Right ventricle myocardium superior (tissue), 1 donor: Measurements from ENCODE around the gene RUFY2. TPM values are rescaled to one million over a fixed set of nuclear protein-coding genes. Genes with fewer than 3 reads are reported as not detected.
A peak's percentile ranks its signal among the peaks of the same experiment; 100 is the strongest.

Experiments used
- ATAC-seq: fragments of 200-7000 bp; cut with Tn5 transposase; one replicate; pipeline ENCODE4 v1.9.1; 2020; ENCODE audit warnings: mild to moderate bottlenecking; ENCODE audit not compliant: poor library complexity
- DNase-seq: peaks from one replicate; pipeline ENCODE4 v3.0.0-alpha.2; 2020
- intact Hi-C: fragments of 100-400 bp; cut with DNase I; formaldehyde crosslinking; loops from one replicate; pipeline ENCODE4 v1.11.2; 2022
- total RNA-seq: library from RNA; stranded (reverse); fragmentation: NEBNext Ultra II Directional; extraction: Animal tissue kit (Norgen Biotek cat#: 25700); gene quantifications from one replicate; pipeline ENCODE4 v1.2.1, GENCODE V29; 2021
- donor health status: DM: no; HTN: yes; CAD: no; lungs with severe emphysema.

The RUFY2 gene
- total RNA-seq, 1 donor from 2014 or later, result 6.7 TPM

GRCh38 chr10:68367121-68367520 lies 40.0 kb downstream of the RUFY2 start:
- DNase-seq (no peak), ATAC-seq (no peak)
- intact Hi-C loops, result no loop called here

GRCh38 chr10:68366600-68366999 lies 40.5 kb downstream of the RUFY2 start:
- DNase-seq (no peak), ATAC-seq (no peak)
- intact Hi-C loops, result no loop called here

GRCh38 chr10:68365611-68366010 lies 41.5 kb downstream of the RUFY2 start:
- intact Hi-C loops, result no loop called here
- DNase-seq, result no peak
- no peak for ATAC-seq

GRCh38 chr10:68364101-68364886 lies 42.8 kb downstream of the RUFY2 start:
- ATAC-seq (no peak), DNase-seq (no peak)
- intact Hi-C loops, result no loop called here

- ATAC-seq (no peak), DNase-seq (no peak)
- intact Hi-C loops, result no loop called here
Measured at GRCh38 chr10:68362590-68362989, 44.5 kb downstream of the RUFY2 start.

GRCh38 chr10:68359189-68359588 lies 47.9 kb downstream of the RUFY2 start:
- DNase-seq (no peak), ATAC-seq (no peak)
- intact Hi-C loops, result no loop called here

GRCh38 chr10:68353537-68353936 lies 53.5 kb downstream of the RUFY2 start:
- no peak for ATAC-seq
- DNase-seq, result no peak
- intact Hi-C loops, result no loop called here

- no peak for ATAC-seq
- DNase-seq, result no peak
- intact Hi-C loops, result no loop called here
Measured at GRCh38 chr10:68348265-68348741, 58.8 kb downstream of the RUFY2 start.

- DNase-seq (no peak), ATAC-seq (no peak)
- intact Hi-C loops, result no loop called here
Measured at GRCh38 chr10:68346774-68347173, 60.3 kb downstream of the RUFY2 start.

- intact Hi-C loops, result no loop called here
- ATAC-seq, result no peak
- no peak for DNase-seq
Measured at GRCh38 chr10:68345621-68346020, 61.5 kb downstream of the RUFY2 start.

- ATAC-seq (no peak), DNase-seq (no peak)
- intact Hi-C loops, result no loop called here
Measured at GRCh38 chr10:68342909-68343516, 64.1 kb downstream of the RUFY2 start.

- ATAC-seq (no peak), DNase-seq (no peak)
- intact Hi-C loops, result no loop called here
Measured at GRCh38 chr10:68340358-68341080, 66.6 kb downstream of the RUFY2 start.

- ATAC-seq (no peak), DNase-seq (no peak)
- intact Hi-C loops, result no loop called here
Measured at GRCh38 chr10:68336754-68337351, 70.2 kb downstream of the RUFY2 start.

GRCh38 chr10:68334672-68335467 lies 72.2 kb downstream of the RUFY2 start:
- DNase-seq (no peak), ATAC-seq (no peak)
- intact Hi-C loops, result no loop called here

- DNase-seq (no peak), ATAC-seq (no peak)
- intact Hi-C loops, result no loop called here
Measured at GRCh38 chr10:68333440-68334431, 73.3 kb downstream of the RUFY2 start.

GRCh38 chr10:68333058-68333395 lies 74.0 kb downstream of the RUFY2 start:
- intact Hi-C loops, result no loop called here
- ATAC-seq (no peak), DNase-seq (no peak)

GRCh38 chr10:68332259-68333057 lies 74.6 kb downstream of the RUFY2 start, which contains the start of gene PBLD:
PBLD (minus strand) TSS chr10:68332928; CDS start chr10:68306844, 26,084 bp downstream.
- intact Hi-C loops, result no loop called here
- ATAC-seq, result peak; percentile 43
- DNase-seq, result peak; percentile 78
